HepG2 (cell line): ENCODE results near the gene TSR1. TPM values are rescaled to one million over a fixed set of nuclear protein-coding genes. Genes with fewer than 3 reads are reported as not detected.

Experiments
- NFYB ChIP-seq: sonication (generic); formaldehyde crosslinking; IDR thresholded peaks from 2 replicates; pipeline ENCODE4 v1.4.0; 2020; ENCODE audit warnings: missing genetic modification reagents
- PRDM10 ChIP-seq: sonication (generic); formaldehyde crosslinking; IDR thresholded peaks from 2 replicates; pipeline ENCODE4 v1.4.0; 2020; ENCODE audit warnings: low read depth, missing genetic modification reagents
- TEAD3 ChIP-seq: optimal IDR thresholded peaks from 2 replicates; pipeline ENCODE3; 2016; ENCODE audit warnings: borderline replicate concordance
- ZZZ3 ChIP-seq: sonication (generic); formaldehyde crosslinking; IDR thresholded peaks from 2 replicates; pipeline ENCODE4 v1.4.0; 2020; ENCODE audit warnings: missing genetic modification reagents, mild to moderate bottlenecking, borderline replicate concordance
- polyA plus RNA-seq, 8 experiments: library from polyadenylated mRNA; depleted of rRNA in 3 of 8; stranded (reverse) in 7 of 8; unstranded in 1 of 8; fragments of >200 nt; fragmentation: Illumina TruSeq in 4 of 8; extraction: Trizol in 4 of 8; gene quantifications; 2 replicates each; pipeline versions ENCODE4 v1.2.1 to v1.2.3, GENCODE V29; 2011 to 2016; ENCODE audit warnings: low read depth in 4 of 8, missing spikeins in 1 of 8, mixed read lengths in 1 of 8; ENCODE audit not compliant: insufficient read depth in 1 of 8
- total RNA-seq, 5 experiments: library from RNA; depleted of rRNA; stranded (reverse); fragments of >200 nt; fragmentation: Illumina TruSeq; extraction: Trizol; gene quantifications; 2 replicates each; pipeline ENCODE4 v1.2.3, GENCODE V29; 2016; ENCODE audit warnings: low read depth in 1 of 5
- TF ChIP-seq, protein P1 (sequence below): sonication (generic); formaldehyde crosslinking; conservative IDR thresholded peaks from 2 replicates; pipeline ENCODE4 v1.4.0; 2020; ENCODE audit warnings: mild to moderate bottlenecking, missing genetic modification reagents, moderate library complexity
- TF ChIP-seq, protein P2 (sequence below): sonication (generic); formaldehyde crosslinking; IDR thresholded peaks from 2 replicates; pipeline ENCODE4 v1.9.0; 2022; ENCODE audit warnings: missing genetic modification reagents, mild to moderate bottlenecking, borderline replicate concordance
- TF ChIP-seq, protein P3 (sequence below): sonication (generic); formaldehyde crosslinking; IDR thresholded peaks from 2 replicates; pipeline ENCODE4 v1.4.0; 2020; ENCODE audit warnings: missing genetic modification reagents, borderline replicate concordance
- TF ChIP-seq, protein P4 (sequence below): sonication (generic); formaldehyde crosslinking; IDR thresholded peaks from 2 replicates; pipeline ENCODE4 v1.4.0; 2020; ENCODE audit warnings: mild to moderate bottlenecking, missing genetic modification reagents

TSR1 gene
- total and polyA plus RNA-seq, 2 of the 13 experiments (the other 11 are each of a cell fraction or from before 2014, with no cell fraction given), result 7.1 to 65.8 TPM

- TF ChIP-seq, protein P1, sequence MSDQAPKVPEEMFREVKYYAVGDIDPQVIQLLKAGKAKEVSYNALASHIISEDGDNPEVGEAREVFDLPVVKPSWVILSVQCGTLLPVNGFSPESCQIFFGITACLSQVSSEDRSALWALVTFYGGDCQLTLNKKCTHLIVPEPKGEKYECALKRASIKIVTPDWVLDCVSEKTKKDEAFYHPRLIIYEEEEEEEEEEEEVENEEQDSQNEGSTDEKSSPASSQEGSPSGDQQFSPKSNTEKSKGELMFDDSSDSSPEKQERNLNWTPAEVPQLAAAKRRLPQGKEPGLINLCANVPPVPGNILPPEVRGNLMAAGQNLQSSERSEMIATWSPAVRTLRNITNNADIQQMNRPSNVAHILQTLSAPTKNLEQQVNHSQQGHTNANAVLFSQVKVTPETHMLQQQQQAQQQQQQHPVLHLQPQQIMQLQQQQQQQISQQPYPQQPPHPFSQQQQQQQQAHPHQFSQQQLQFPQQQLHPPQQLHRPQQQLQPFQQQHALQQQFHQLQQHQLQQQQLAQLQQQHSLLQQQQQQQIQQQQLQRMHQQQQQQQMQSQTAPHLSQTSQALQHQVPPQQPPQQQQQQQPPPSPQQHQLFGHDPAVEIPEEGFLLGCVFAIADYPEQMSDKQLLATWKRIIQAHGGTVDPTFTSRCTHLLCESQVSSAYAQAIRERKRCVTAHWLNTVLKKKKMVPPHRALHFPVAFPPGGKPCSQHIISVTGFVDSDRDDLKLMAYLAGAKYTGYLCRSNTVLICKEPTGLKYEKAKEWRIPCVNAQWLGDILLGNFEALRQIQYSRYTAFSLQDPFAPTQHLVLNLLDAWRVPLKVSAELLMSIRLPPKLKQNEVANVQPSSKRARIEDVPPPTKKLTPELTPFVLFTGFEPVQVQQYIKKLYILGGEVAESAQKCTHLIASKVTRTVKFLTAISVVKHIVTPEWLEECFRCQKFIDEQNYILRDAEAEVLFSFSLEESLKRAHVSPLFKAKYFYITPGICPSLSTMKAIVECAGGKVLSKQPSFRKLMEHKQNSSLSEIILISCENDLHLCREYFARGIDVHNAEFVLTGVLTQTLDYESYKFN (CRISPR knock-in tag), result peak; percentile 57
- TF ChIP-seq PRDM10 (CRISPR knock-in tag) (no peak), NFYB (CRISPR knock-in tag) (peak; percentile 71), ZZZ3 (CRISPR knock-in tag) (no peak), TEAD3 (peak; percentile 68)
- TF ChIP-seq, protein P2, sequence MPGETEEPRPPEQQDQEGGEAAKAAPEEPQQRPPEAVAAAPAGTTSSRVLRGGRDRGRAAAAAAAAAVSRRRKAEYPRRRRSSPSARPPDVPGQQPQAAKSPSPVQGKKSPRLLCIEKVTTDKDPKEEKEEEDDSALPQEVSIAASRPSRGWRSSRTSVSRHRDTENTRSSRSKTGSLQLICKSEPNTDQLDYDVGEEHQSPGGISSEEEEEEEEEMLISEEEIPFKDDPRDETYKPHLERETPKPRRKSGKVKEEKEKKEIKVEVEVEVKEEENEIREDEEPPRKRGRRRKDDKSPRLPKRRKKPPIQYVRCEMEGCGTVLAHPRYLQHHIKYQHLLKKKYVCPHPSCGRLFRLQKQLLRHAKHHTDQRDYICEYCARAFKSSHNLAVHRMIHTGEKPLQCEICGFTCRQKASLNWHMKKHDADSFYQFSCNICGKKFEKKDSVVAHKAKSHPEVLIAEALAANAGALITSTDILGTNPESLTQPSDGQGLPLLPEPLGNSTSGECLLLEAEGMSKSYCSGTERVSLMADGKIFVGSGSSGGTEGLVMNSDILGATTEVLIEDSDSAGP (CRISPR knock-in tag), result peak; percentile 25; the same call in 1 of the 2 replicates
- TF ChIP-seq, protein P3, sequence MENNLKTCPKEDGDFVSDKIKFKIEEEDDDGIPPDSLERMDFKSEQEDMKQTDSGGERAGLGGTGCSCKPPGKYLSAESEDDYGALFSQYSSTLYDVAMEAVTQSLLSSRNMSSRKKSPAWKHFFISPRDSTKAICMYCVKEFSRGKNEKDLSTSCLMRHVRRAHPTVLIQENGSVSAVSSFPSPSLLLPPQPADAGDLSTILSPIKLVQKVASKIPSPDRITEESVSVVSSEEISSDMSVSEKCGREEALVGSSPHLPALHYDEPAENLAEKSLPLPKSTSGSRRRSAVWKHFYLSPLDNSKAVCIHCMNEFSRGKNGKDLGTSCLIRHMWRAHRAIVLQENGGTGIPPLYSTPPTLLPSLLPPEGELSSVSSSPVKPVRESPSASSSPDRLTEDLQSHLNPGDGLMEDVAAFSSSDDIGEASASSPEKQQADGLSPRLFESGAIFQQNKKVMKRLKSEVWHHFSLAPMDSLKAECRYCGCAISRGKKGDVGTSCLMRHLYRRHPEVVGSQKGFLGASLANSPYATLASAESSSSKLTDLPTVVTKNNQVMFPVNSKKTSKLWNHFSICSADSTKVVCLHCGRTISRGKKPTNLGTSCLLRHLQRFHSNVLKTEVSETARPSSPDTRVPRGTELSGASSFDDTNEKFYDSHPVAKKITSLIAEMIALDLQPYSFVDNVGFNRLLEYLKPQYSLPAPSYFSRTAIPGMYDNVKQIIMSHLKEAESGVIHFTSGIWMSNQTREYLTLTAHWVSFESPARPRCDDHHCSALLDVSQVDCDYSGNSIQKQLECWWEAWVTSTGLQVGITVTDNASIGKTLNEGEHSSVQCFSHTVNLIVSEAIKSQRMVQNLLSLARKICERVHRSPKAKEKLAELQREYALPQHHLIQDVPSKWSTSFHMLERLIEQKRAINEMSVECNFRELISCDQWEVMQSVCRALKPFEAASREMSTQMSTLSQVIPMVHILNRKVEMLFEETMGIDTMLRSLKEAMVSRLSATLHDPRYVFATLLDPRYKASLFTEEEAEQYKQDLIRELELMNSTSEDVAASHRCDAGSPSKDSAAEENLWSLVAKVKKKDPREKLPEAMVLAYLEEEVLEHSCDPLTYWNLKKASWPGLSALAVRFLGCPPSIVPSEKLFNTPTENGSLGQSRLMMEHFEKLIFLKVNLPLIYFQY (CRISPR knock-in tag), result peak; percentile 72; the same call in 1 of the 2 replicates
- TF ChIP-seq, protein P4, sequence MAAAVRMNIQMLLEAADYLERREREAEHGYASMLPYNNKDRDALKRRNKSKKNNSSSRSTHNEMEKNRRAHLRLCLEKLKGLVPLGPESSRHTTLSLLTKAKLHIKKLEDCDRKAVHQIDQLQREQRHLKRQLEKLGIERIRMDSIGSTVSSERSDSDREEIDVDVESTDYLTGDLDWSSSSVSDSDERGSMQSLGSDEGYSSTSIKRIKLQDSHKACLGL, result no peak
Observed at GRCh38 chr17:2347805-2348685, 11.8 kb upstream of the TSR1 start (continued).
